Suprapubic skin (tissue), 4 donors: Measurements from ENCODE around the gene MYBPHL. TPM values are rescaled to one million over a fixed set of nuclear protein-coding genes. Genes with fewer than 3 reads are reported as not detected.
"Not testable (repeated sequence)": the region's sequence is repeated elsewhere in the genome, so short reads cannot be mapped to it uniquely, and the experiment has no call there.

Experiments
- DNase-seq, 2 donors: peaks; one replicate each; pipeline ENCODE4 v3.0.0-alpha.2; 2019; ENCODE audit warnings: low spot score in 2 of 2
- H3K27ac ChIP-seq: fragments of 200-600 bp; sonication (generic); one replicate; pipeline ENCODE4 v1.5.1; 2019
- H3K27me3 ChIP-seq: fragments of 200-600 bp; sonication (generic); one replicate; pipeline ENCODE4 v1.5.1; 2019
- H3K36me3 ChIP-seq: fragments of 200-600 bp; sonication (generic); one replicate; pipeline ENCODE4 v1.5.1; 2019
- H3K4me1 ChIP-seq: fragments of 200-600 bp; sonication (generic); one replicate; pipeline ENCODE4 v1.5.1; 2019
- H3K4me3 ChIP-seq: fragments of 200-600 bp; sonication (generic); one replicate; pipeline ENCODE4 v1.5.1; 2019; ENCODE audit warnings: mild to moderate bottlenecking
- H3K9me3 ChIP-seq: fragments of 200-600 bp; sonication (generic); one replicate; pipeline ENCODE4 v1.5.1; 2019
- CTCF ChIP-seq, 2 donors: fragments of 200-600 bp in 1 of 2; fragments of 450-650 bp in 1 of 2; sonication (generic) in 1 of 2; IDR thresholded peaks; one replicate each; pipeline ENCODE4 v1.5.1; 2016 to 2019; ENCODE audit warnings: antibody characterized with exemption in 2 of 2, mild to moderate bottlenecking in 1 of 2, moderate library complexity in 1 of 2
- EP300 ChIP-seq: sonication (generic); formaldehyde crosslinking; IDR thresholded peaks from one replicate; pipeline ENCODE4 v1.6.1; 2017; ENCODE audit warnings: antibody characterized with exemption
- POLR2A ChIP-seq, 2 donors: fragments of 450-650 bp; IDR thresholded peaks; one replicate each; pipeline ENCODE4 v1.6.1; 2017; ENCODE audit warnings: antibody characterized with exemption in 2 of 2, mild to moderate bottlenecking in 2 of 2, moderate library complexity in 2 of 2
- POLR2AphosphoS5 ChIP-seq, 3 donors: sonication (generic); formaldehyde crosslinking; IDR thresholded peaks; one replicate each; pipeline ENCODE4 v1.6.1; 2017; ENCODE audit warnings: antibody characterized with exemption in 3 of 3
- WGBS: methylation state at CpG from one replicate; pipeline ENCODE4 v1.1.5; 2018; 5-methylcytosine and 5-hydroxymethylcytosine counted together
- total RNA-seq, 4 donors: library from RNA; depleted of rRNA; stranded (reverse); fragments of >200 nt; gene quantifications; one replicate each; pipeline ENCODE4 v1.1.0, GENCODE V29; 2016

The MYBPHL gene
- total RNA-seq, 4 donors from 2014 or later, result not detected

GRCh38 chr1:109294481-109294880 is 12.3 kb downstream of the MYBPHL start:
- peaks cover 16% of the 10 kb centered on the region for H3K4me1 ChIP-seq
- no peak for TF ChIP-seq EP300
- no peak for TF ChIP-seq POLR2AphosphoS5 (IDR thresholded peaks at IDR 0.05)
- TF ChIP-seq POLR2A (IDR thresholded peaks at IDR 0.05), result no peak
- no peak for TF ChIP-seq CTCF (IDR thresholded peaks at IDR 0.05)
- WGBS, result 62% methylated on average over 4 of the region's 4 CpGs
- no peak for DNase-seq
- no peak overlapping the region for H3K27ac ChIP-seq
- H3K9me3 ChIP-seq, result no peaks in the 10 kb centered on the region
- H3K27me3 ChIP-seq, result no peaks in the 10 kb centered on the region
- no peak overlapping the region for H3K4me3 ChIP-seq
- H3K36me3 ChIP-seq, result no peaks in the 10 kb centered on the region

GRCh38 chr1:109293026-109293425 is 13.8 kb downstream of the MYBPHL start:
- no peak for DNase-seq
- peaks cover 2% of the 10 kb centered on the region for H3K4me1 ChIP-seq
- H3K9me3 ChIP-seq, result no peaks in the 10 kb centered on the region
- H3K27me3 ChIP-seq, result no peaks in the 10 kb centered on the region
- 61% methylated on average over 2 of the region's 2 CpGs for WGBS
- no peak overlapping the region for H3K4me3 ChIP-seq
- H3K36me3 ChIP-seq, result no peaks in the 10 kb centered on the region
- TF ChIP-seq POLR2A (IDR thresholded peaks at IDR 0.05), result no peak
- no peak for TF ChIP-seq EP300
- no peak for TF ChIP-seq POLR2AphosphoS5 (IDR thresholded peaks at IDR 0.05)
- TF ChIP-seq CTCF (IDR thresholded peaks at IDR 0.05), result no peak
- H3K27ac ChIP-seq, result no peak overlapping the region

GRCh38 chr1:109292364-109292763 is 14.4 kb downstream of the MYBPHL start:
- 63% methylated on average over 9 of the region's 9 CpGs for WGBS
- H3K27me3 ChIP-seq, result no peaks in the 10 kb centered on the region
- H3K4me3 ChIP-seq, result no peak overlapping the region
- no peak for TF ChIP-seq CTCF (IDR thresholded peaks at IDR 0.05)
- TF ChIP-seq POLR2AphosphoS5 (IDR thresholded peaks at IDR 0.05), result no peak
- TF ChIP-seq POLR2A (IDR thresholded peaks at IDR 0.05), result no peak
- no peak for TF ChIP-seq EP300
- H3K27ac ChIP-seq, result no peak overlapping the region
- H3K36me3 ChIP-seq, result no peaks in the 10 kb centered on the region
- DNase-seq, result no peak
- H3K9me3 ChIP-seq, result no peaks in the 10 kb centered on the region
- no peaks in the 10 kb centered on the region for H3K4me1 ChIP-seq

- TF ChIP-seq EP300 (no peak), POLR2A (IDR thresholded peaks at IDR 0.05) (no peak), POLR2AphosphoS5 (IDR thresholded peaks at IDR 0.05) (no peak), CTCF (IDR thresholded peaks at IDR 0.05) (no peak)
- no peak overlapping the region for H3K27ac ChIP-seq
- no peaks in the 10 kb centered on the region for H3K36me3 ChIP-seq
- DNase-seq, result no peak
- H3K27me3 ChIP-seq, result no peaks in the 10 kb centered on the region
- H3K4me3 ChIP-seq, result no peak overlapping the region
- WGBS, result 69% methylated on average over 6 of the region's 6 CpGs
- no peaks in the 10 kb centered on the region for H3K4me1 ChIP-seq
- H3K9me3 ChIP-seq, result no peaks in the 10 kb centered on the region
Measured at GRCh38 chr1:109290998-109291397, 15.8 kb downstream of the MYBPHL start.

- no peak overlapping the region for H3K27ac ChIP-seq
- TF ChIP-seq CTCF (IDR thresholded peaks at IDR 0.05) (no peak), POLR2A (IDR thresholded peaks at IDR 0.05) (no peak), EP300 (no peak), POLR2AphosphoS5 (IDR thresholded peaks at IDR 0.05) (no peak)
- no peaks in the 10 kb centered on the region for H3K9me3 ChIP-seq
- H3K27me3 ChIP-seq, result no peaks in the 10 kb centered on the region
- no peak for DNase-seq
- no peaks in the 10 kb centered on the region for H3K4me1 ChIP-seq
- WGBS, result 92% methylated on average over 1 of the region's 1 CpG
- H3K4me3 ChIP-seq, result no peak overlapping the region
- H3K36me3 ChIP-seq, result no peaks in the 10 kb centered on the region
Measured at GRCh38 chr1:109290137-109290536, 16.7 kb downstream of the MYBPHL start.

GRCh38 chr1:109286762-109287161 is 20.0 kb downstream of the MYBPHL start:
- 89% methylated on average over 5 of the region's 5 CpGs for WGBS
- not testable (repeated sequence) for H3K27me3 ChIP-seq, H3K4me3 ChIP-seq, H3K9me3 ChIP-seq, H3K36me3 ChIP-seq, H3K27ac ChIP-seq, DNase-seq
- H3K4me1 ChIP-seq, result peaks cover 20% of the 10 kb centered on the region
